ENCODE data around the gene KMT5C.
A peak's percentile ranks its signal among the peaks of the same experiment; 100 is the strongest.

The KMT5C gene

DNA sequence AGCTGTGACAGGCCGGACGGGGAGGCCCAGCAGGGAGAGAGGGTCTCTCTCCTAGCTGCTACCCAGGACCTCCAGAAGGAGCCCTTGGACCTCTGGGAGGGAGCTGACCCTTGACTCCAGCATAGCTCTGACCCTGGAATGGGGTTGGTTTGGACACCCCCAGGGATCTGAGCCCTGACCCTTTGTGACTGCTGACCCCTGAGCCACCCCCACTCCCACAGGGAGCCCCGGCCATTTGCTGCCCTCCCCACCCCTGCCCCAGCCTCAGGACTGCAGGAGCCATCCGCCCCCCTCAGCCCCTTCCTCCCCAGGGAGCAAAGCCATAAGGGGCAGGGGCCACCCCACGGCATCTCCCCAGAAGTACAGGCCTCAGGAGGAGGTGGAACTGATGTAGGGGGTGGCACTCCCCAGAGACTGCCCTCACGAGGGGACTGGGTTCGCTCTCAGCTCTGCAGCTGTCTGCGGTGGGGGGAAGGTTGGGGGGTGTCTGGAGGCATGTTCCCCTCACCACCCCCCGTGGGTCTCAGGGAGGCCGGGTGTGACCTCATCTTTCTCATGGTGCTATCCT lies 7.8 kb downstream of the KMT5C start:
- no peak overlapping the region for H3K4me3 Mint-ChIP-seq
- no peak overlapping the region for H3K27ac Mint-ChIP-seq
- H3K4me1 Mint-ChIP-seq, result peaks cover under 1 to 9% of the 10 kb centered on the region in 2 donors
- ATAC-seq (replicated peaks) (no peak), DNase-seq (no peak)
- no peaks in the 10 kb centered on the region for H3K9me3 Mint-ChIP-seq
- H3K27me3 Mint-ChIP-seq, result peaks cover 16 to 23% of the 10 kb centered on the region in 2 donors
- H3K36me3 Mint-ChIP-seq, result peaks cover 21 to 33% of the 10 kb centered on the region in 2 donors

- Mint-ChIP-seq H3K9me3 (no peaks in the 10 kb centered on the region), H3K36me3 (peaks cover 16 to 23% of the 10 kb centered on the region in 2 donors), H3K27me3 (peaks cover 25 to 32% of the 10 kb centered on the region in 2 donors), H3K4me1 (peaks cover 10 to 18% of the 10 kb centered on the region in 2 donors), H3K4me3 (no peak overlapping the region), H3K27ac (no peak overlapping the region)
- DNase-seq (no peak), ATAC-seq (replicated peaks) (no peak)
Measured at GRCh38 chr19:55348317-55349034, 8.8 kb downstream of the KMT5C start.

GRCh38 chr19:55350620-55351315 lies 11.1 kb downstream of the KMT5C start:
- Mint-ChIP-seq H3K4me3 (peak overlapping the region in 1 of 2 donors; percentile 4), H3K9me3 (no peaks in the 10 kb centered on the region), H3K27ac (no peak overlapping the region), H3K36me3 (peaks cover 3 to 5% of the 10 kb centered on the region in 2 donors), H3K4me1 (peaks cover 14 to 27% of the 10 kb centered on the region in 2 donors), H3K27me3 (peaks cover 41 to 52% of the 10 kb centered on the region in 2 donors)
- DNase-seq, result no peak
- ATAC-seq (replicated peaks), result no peak

DNA sequence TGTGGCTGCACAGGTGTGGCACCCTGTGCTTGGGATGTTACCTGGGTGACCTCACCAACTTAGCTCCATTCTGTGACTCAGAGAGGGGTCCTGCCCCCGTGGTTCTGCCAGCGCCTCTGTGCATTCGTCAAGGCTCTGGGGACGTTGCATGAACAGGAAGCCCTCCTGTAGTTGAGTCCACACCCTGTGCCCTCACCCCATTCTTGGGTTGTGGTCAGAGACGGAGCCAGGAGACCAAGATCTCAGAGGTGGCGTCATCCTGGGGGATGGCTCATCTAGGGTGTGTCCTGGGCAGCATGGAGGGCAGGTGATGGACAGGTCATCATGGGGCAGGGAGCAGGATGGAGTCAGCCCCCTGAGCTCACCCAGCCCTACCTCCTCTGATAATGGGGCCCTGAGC lies 12.4 kb downstream of the KMT5C start:
- Mint-ChIP-seq H3K4me3 (no peak overlapping the region), H3K27me3 (peaks cover 51 to 63% of the 10 kb centered on the region in 2 donors), H3K9me3 (no peaks in the 10 kb centered on the region), H3K27ac (no peak overlapping the region), H3K4me1 (peaks cover 14 to 27% of the 10 kb centered on the region in 2 donors), H3K36me3 (peaks cover 3 to 5% of the 10 kb centered on the region in 2 donors)
- DNase-seq (no peak), ATAC-seq (replicated peaks) (no peak)

DNA sequence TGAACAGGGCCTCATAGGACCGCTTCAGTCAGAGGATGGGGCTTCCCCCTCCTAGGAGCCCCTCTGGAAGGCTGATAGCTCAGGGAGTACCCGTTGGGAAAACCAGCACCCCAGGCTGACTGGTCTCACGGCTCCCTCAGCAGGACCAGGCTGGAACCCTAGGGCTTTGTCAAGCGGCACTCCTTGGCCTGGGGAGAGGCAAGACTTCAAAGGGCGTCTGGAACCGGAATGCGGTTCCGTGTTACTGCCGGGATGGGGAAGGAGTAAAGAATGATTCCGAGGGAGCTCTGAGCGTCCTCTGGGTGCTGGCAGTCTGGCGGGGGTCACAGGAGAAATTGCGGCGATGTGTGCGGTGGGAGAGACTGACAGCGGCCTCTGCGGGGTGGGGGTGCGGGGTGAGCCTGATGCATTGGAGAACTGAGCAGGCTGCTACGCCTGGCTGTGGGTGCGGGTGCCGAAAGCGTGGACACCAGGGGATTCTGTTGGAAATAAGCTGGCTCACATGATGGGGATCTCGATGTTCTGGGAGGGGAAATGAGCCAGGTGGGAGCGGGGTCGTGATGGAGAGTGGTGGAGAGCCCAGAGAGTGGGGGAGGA lies 13.0 kb downstream of the KMT5C start:
- peaks cover 56 to 69% of the 10 kb centered on the region in 2 donors for H3K27me3 Mint-ChIP-seq
- peaks cover 14 to 27% of the 10 kb centered on the region in 2 donors for H3K4me1 Mint-ChIP-seq
- no peak for ATAC-seq (replicated peaks)
- peak overlapping the region; percentile 71 to 73 for H3K4me3 Mint-ChIP-seq
- H3K36me3 Mint-ChIP-seq, result peaks cover 2 to 9% of the 10 kb centered on the region in 2 donors
- peak overlapping the region; percentile 72 for H3K27ac Mint-ChIP-seq
- no peak for DNase-seq
- no peaks in the 10 kb centered on the region for H3K9me3 Mint-ChIP-seq

DNA sequence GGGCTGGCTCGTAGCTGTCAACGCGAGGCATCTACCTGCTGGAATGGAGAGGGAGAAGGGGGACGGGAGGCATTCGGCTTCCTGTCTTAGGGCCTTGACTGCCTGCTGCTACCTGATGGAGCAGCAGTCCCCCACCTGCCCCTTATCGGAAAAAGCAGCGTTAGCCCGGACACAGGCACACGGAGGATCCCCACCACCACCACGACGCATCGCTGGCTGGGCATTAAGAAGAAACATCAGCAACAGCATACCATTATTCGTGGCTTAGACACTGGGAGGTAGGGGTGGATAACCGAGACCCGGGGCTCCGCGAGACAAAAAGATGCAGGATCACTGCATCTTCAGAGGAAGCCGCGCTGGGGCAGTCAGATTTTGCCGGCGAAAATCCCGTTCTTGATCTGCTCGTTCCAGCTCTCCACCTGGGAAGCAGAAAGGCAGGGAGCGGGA lies 13.7 kb downstream of the KMT5C start:
- Mint-ChIP-seq H3K4me3 (peak overlapping the region; percentile 73 to 81), H3K4me1 (peaks cover 14 to 27% of the 10 kb centered on the region in 2 donors), H3K27me3 (peaks cover 61 to 77% of the 10 kb centered on the region in 2 donors), H3K27ac (no peak overlapping the region), H3K36me3 (peaks cover 1 to 4% of the 10 kb centered on the region in 2 donors), H3K9me3 (no peaks in the 10 kb centered on the region)
- ATAC-seq (replicated peaks) (peak; percentile 6 to 8), DNase-seq (no peak)

GRCh38 chr19:55353803-55354697 lies 14.4 kb downstream of the KMT5C start:
- ATAC-seq (replicated peaks) (peak; percentile 69 to 79), DNase-seq (no peak)
- Mint-ChIP-seq H3K4me3 (peak overlapping the region; percentile 73 to 81), H3K9me3 (no peaks in the 10 kb centered on the region), H3K27ac (peak overlapping the region; percentile 65), H3K36me3 (peaks cover 1 to 4% of the 10 kb centered on the region in 2 donors), H3K27me3 (peaks cover 64 to 83% of the 10 kb centered on the region in 2 donors), H3K4me1 (peaks cover 14 to 27% of the 10 kb centered on the region in 2 donors)

DNA sequence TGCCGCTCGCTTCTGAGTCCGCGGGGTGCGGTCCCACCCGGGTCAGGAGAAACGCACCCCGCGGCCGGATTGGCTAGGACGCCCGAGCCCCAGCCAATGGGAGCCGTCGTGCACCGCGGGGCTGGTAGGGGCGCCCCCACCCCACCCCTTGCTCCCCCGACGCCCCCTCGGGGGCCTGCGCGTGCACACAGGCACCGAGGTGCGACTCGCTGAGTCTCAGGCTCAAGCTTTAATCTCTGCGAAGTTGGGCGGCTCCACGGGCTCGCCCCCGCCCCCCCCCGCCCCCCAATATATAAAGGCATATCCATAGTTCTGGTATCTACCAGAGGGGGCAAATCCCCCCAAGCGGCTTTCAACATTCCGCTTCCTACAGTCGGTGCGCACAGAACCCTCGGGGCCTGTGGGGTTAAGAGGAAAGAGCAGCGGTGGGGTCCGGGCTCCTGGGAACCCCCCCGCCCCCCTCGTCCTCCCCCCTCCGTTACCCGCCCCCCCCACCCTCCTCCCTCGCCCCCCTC lies 15.1 kb downstream of the KMT5C start, which contains the start of gene COX6B2:
Gene COX6B2, minus strand, starts transcription at position 22 of the 515 bp plus-strand sequence. CDS start 198 bp downstream, outside the sequence.
- Mint-ChIP-seq H3K4me3 (peak within 1 kb of the TSS; percentile 73 to 81), H3K36me3 (peaks cover 1 to 4% of the 10 kb centered on the region in 2 donors), H3K27ac (peak within 1 kb of the TSS; percentile 65), H3K4me1 (peaks cover 14 to 27% of the 10 kb centered on the region in 2 donors), H3K9me3 (no peaks in the 10 kb centered on the region), H3K27me3 (peaks cover 65 to 86% of the 10 kb centered on the region in 2 donors)
- DNase-seq, result no peak
- no peak for ATAC-seq (replicated peaks)

DNA sequence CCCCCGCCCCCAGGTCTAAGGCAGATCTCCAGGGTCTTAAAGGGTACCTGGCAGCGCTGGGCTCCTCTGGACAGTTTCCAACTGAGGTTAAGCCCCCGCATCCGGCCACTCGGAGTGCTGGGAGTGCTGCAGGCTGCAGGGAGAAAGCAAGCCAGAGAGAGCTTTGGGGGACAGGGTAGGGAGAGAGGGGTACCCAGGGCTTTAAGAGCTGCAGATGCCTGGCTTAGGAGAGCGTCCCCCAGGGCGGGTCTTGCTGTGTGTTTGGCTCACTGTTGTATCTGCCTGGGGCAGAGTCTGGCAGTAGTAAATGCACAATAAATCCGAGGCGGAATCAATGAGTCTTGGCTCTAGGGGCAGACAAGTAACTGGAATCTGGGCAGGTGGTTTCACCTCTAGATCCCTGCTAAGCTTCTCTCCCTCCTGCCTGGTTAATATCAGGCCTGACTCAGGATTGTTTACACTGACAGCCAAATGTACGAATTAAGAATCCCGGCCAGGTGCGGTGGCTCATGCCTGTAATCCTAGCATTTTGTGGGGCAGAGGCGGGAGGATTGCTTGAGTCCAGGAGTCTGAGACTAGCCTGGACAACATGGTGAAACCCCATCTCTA lies 15.6 kb downstream of the KMT5C start:
- no peak overlapping the region for H3K27ac Mint-ChIP-seq
- H3K9me3 Mint-ChIP-seq, result no peaks in the 10 kb centered on the region
- no peak overlapping the region for H3K4me3 Mint-ChIP-seq
- DNase-seq (no peak), ATAC-seq (replicated peaks) (no peak)
- peaks cover 65 to 86% of the 10 kb centered on the region in 2 donors for H3K27me3 Mint-ChIP-seq
- H3K36me3 Mint-ChIP-seq, result peaks cover 1 to 4% of the 10 kb centered on the region in 2 donors
- H3K4me1 Mint-ChIP-seq, result peaks cover 14 to 27% of the 10 kb centered on the region in 2 donors

DNA sequence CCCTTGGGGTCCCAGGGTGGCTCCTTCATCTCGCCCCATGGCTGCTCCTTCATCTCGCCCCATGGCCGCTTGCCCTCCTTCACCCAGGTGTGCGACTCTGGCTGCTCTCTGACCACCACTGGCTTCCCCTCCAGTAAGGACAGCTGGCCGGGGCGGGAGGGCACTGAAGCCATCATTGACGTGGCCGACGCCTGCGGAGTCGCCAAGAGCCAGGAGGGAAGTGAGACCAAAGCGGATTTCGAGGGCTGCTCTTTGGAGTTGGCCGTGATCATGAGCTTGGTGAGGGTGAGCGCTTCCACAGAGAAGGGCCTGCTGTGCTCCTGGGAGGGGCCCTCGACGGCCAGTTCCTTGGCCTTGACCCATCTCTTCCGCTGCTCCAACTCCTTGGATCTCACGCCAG lies 18.8 kb downstream of the KMT5C start:
- Mint-ChIP-seq H3K27me3 (peaks cover 43 to 54% of the 10 kb centered on the region in 2 donors), H3K9me3 (no peaks in the 10 kb centered on the region), H3K27ac (no peak overlapping the region), H3K4me3 (no peak overlapping the region), H3K36me3 (peaks cover 1 to 4% of the 10 kb centered on the region in 2 donors), H3K4me1 (peaks cover 4 to 8% of the 10 kb centered on the region in 2 donors)
- DNase-seq, result no peak
- ATAC-seq (replicated peaks), result no peak

GRCh38 chr19:55358943-55359908 lies 19.6 kb downstream of the KMT5C start:
- Mint-ChIP-seq H3K27me3 (peaks cover 35 to 54% of the 10 kb centered on the region in 2 donors), H3K27ac (no peak overlapping the region), H3K9me3 (no peaks in the 10 kb centered on the region), H3K36me3 (peaks cover 1 to 4% of the 10 kb centered on the region in 2 donors), H3K4me3 (no peak overlapping the region), H3K4me1 (peaks cover 0 to under 1% of the 10 kb centered on the region in 2 donors)
- DNase-seq, result no peak
- no peak for ATAC-seq (replicated peaks)

- Mint-ChIP-seq H3K4me3 (no peak overlapping the region), H3K9me3 (no peaks in the 10 kb centered on the region), H3K4me1 (no peaks in the 10 kb centered on the region), H3K27ac (no peak overlapping the region), H3K27me3 (peaks cover 29 to 41% of the 10 kb centered on the region in 2 donors), H3K36me3 (peaks cover 1 to 4% of the 10 kb centered on the region in 2 donors)
- no peak for DNase-seq
- ATAC-seq (replicated peaks), result no peak
Measured at GRCh38 chr19:55360902-55361301, 21.2 kb downstream of the KMT5C start.
